ENCODE data around the gene LRRC18. TPM values are rescaled to one million over a fixed set of nuclear protein-coding genes. Genes with fewer than 3 reads are reported as not detected.

LRRC18 gene
- total and polyA plus RNA-seq, 9 donors: 0.09 to 0.24 (median 0.18) TPM; not detected in 2

DNA sequence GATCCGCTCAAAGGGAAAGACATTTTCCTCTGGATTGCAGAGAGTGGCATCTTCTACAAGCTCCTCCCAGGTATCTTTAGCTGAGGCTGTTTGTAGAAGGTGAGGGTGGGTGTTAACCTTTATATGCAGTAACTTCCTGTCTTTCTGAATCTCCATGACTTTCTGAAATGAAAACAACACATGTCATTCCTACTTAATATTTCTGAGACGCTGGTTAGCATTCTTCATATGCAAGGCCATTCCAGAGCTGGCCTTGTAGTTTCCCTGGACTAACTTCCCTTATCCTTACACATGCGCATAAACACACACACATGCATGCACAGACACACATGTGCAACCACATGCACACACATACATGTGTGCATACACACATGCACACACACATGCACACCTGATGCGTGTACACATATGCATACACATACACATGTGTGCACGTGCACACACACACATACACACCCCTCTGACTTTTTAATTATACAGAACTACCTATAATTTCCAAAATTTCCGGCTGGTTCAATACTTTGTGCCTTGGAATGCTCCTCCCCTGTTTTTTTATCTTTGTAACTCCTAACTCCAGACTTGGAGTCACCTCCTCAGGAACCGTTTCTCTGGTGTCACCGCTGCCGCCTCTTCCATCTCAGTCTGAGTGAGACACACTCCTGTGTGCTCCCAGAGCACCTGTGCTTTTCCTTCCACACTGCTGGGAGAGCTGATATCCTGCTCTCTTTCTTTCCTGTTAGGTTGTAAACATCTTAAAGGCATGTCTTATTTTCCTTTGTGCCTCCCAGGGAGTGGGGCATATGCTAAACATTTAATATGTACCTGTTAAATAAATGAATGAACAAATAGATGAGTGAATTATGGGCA is 55.2 kb downstream of the LRRC18 start:
- WGBS (ENCODE audit: insufficient coverage): 82% methylated on average over 5 of the region's 9 CpGs
- Histone ChIP-seq H3K4me3 (ENCODE audit: low read length) (no peak overlapping the region), H3K27me3 (ENCODE audit: control insufficient read depth, insufficient read depth, low read length) (peaks cover 2% of the 10 kb centered on the region), H3K27ac (ENCODE audit: low read length) (no peak overlapping the region), H3K4me1 (ENCODE audit: control insufficient read depth, insufficient read depth, low read length) (no peaks in the 10 kb centered on the region), H3K36me3 (ENCODE audit: control insufficient read depth, insufficient read depth, low read length) (no peaks in the 10 kb centered on the region), H3K9me3 (replicated peaks; ENCODE audit: control insufficient read depth, low read depth, low read length) (no peaks in the 10 kb centered on the region)
- DNase-seq: no peak

DNA sequence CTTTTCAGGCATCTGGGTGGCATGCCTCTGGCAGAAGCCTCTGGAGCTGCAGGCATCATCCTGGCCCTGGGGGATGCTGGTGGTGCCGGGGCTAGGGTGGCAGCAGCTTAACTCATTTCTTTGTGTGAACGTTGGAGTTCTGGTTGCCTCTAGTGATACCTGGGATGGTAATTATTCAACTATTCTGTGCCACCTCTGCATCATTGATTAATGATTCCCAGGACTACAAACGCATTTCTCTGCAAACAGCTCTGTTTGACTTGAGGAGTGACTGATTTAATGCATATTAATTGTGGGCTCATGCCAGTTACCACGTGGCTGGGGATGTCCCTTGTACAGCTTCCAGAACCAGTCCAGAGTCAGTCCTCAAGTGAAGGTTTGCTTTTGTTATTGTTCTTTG is 55.9 kb downstream of the LRRC18 start:
- no CpG with 5 or more reads among the region's 4 CpGs for WGBS (ENCODE audit: insufficient coverage)
- no peaks in the 10 kb centered on the region for H3K9me3 ChIP-seq (replicated peaks; ENCODE audit: control insufficient read depth, low read depth, low read length)
- H3K36me3 ChIP-seq (ENCODE audit: control insufficient read depth, insufficient read depth, low read length): no peaks in the 10 kb centered on the region
- H3K27me3 ChIP-seq (ENCODE audit: control insufficient read depth, insufficient read depth, low read length): peaks cover 2% of the 10 kb centered on the region
- no peak overlapping the region for H3K27ac ChIP-seq (ENCODE audit: low read length)
- DNase-seq: no peak
- H3K4me1 ChIP-seq (ENCODE audit: control insufficient read depth, insufficient read depth, low read length): no peaks in the 10 kb centered on the region
- H3K4me3 ChIP-seq (ENCODE audit: low read length): no peak overlapping the region

DNA sequence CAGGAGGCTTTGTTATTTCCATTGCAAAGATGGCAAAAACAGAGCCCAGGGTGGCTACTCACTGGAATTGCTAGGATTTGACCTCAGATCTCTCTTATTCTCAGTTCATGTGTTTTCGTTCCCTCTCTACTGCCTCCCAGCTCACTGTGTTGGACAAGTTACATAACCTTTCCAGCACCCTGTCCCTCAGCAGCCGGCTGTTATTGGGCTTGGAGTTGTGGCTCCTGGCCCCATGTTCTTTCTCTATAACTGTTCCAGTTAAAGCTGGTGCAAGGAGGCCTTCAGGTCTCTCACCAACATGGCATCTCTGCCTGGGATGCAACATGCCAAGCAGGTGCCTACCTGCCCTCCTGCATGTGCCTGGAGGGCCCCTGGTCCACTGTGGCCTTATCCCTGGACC is 56.8 kb downstream of the LRRC18 start:
- Histone ChIP-seq H3K27ac (ENCODE audit: low read length) (no peak overlapping the region), H3K4me1 (ENCODE audit: control insufficient read depth, insufficient read depth, low read length) (no peaks in the 10 kb centered on the region), H3K36me3 (ENCODE audit: control insufficient read depth, insufficient read depth, low read length) (no peaks in the 10 kb centered on the region), H3K4me3 (ENCODE audit: low read length) (no peak overlapping the region), H3K9me3 (replicated peaks; ENCODE audit: control insufficient read depth, low read depth, low read length) (no peaks in the 10 kb centered on the region), H3K27me3 (ENCODE audit: control insufficient read depth, insufficient read depth, low read length) (peaks cover 2% of the 10 kb centered on the region)
- no peak for DNase-seq
- 100% methylated on average over 1 of the region's 2 CpGs for WGBS (ENCODE audit: insufficient coverage)

- H3K4me3 ChIP-seq (ENCODE audit: low read length): no peak overlapping the region
- no CpG with 5 or more reads among the region's 1 CpG for WGBS (ENCODE audit: insufficient coverage)
- H3K36me3 ChIP-seq (ENCODE audit: control insufficient read depth, insufficient read depth, low read length): no peaks in the 10 kb centered on the region
- no peaks in the 10 kb centered on the region for H3K9me3 ChIP-seq (replicated peaks; ENCODE audit: control insufficient read depth, low read depth, low read length)
- no peak overlapping the region for H3K27ac ChIP-seq (ENCODE audit: low read length)
- H3K27me3 ChIP-seq (ENCODE audit: control insufficient read depth, insufficient read depth, low read length): peaks cover 2% of the 10 kb centered on the region
- no peak for DNase-seq
- no peaks in the 10 kb centered on the region for H3K4me1 ChIP-seq (ENCODE audit: control insufficient read depth, insufficient read depth, low read length)
Observed at GRCh38 chr10:48881937-48882336, 57.7 kb downstream of the LRRC18 start.

- H3K4me1 ChIP-seq (ENCODE audit: control insufficient read depth, insufficient read depth, low read length): no peaks in the 10 kb centered on the region
- 61% methylated on average over 11 of the region's 11 CpGs for WGBS (ENCODE audit: insufficient coverage)
Observed at GRCh38 chr10:48880016-48880705, 59.5 kb downstream of the LRRC18 start.

GRCh38 chr10:48879451-48879850 is 60.2 kb downstream of the LRRC18 start:
- Histone ChIP-seq H3K9me3 (replicated peaks; ENCODE audit: control insufficient read depth, low read depth, low read length) (no peaks in the 10 kb centered on the region), H3K4me3 (ENCODE audit: low read length) (no peak overlapping the region), H3K27ac (ENCODE audit: low read length) (no peak overlapping the region), H3K36me3 (ENCODE audit: control insufficient read depth, insufficient read depth, low read length) (no peaks in the 10 kb centered on the region), H3K27me3 (ENCODE audit: control insufficient read depth, insufficient read depth, low read length) (peaks cover 2% of the 10 kb centered on the region), H3K4me1 (ENCODE audit: control insufficient read depth, insufficient read depth, low read length) (no peaks in the 10 kb centered on the region)
- 40% methylated on average over 4 of the region's 5 CpGs for WGBS (ENCODE audit: insufficient coverage)
- no peak for DNase-seq

More at GRCh38 chr10:48880016-48880705, 59.5 kb downstream of the LRRC18 start:
- peaks cover 2% of the 10 kb centered on the region for H3K27me3 ChIP-seq (ENCODE audit: control insufficient read depth, insufficient read depth, low read length)
- DNase-seq: no peak
- H3K27ac ChIP-seq (ENCODE audit: low read length): no peak overlapping the region
- no peaks in the 10 kb centered on the region for H3K9me3 ChIP-seq (replicated peaks; ENCODE audit: control insufficient read depth, low read depth, low read length)
- no peak overlapping the region for H3K4me3 ChIP-seq (ENCODE audit: low read length)
- H3K36me3 ChIP-seq (ENCODE audit: control insufficient read depth, insufficient read depth, low read length): no peaks in the 10 kb centered on the region

DNA sequence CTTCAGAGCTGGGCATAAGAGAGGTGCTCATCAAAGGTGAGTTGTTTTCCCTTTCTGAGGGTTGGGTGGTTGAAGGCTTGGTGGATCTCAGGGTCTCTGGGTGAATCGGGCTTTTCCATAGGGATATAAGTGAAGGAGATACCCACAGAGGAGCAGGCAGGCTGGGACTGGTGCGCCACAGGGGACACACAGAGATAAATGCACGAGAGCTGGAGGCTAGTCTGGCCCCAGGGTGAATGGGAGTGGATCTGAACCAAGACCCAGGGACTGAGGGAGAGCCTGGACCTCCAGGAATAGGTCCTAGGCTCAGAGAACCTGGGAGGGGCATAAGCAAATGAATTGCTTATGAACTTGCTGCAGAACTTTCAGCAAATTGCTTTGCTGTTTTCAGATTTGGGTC is 61.5 kb downstream of the LRRC18 start:
- 96% methylated on average over 3 of the region's 3 CpGs for WGBS (ENCODE audit: insufficient coverage)
- Histone ChIP-seq H3K4me1 (ENCODE audit: control insufficient read depth, insufficient read depth, low read length) (no peaks in the 10 kb centered on the region), H3K27me3 (ENCODE audit: control insufficient read depth, insufficient read depth, low read length) (peaks cover 2% of the 10 kb centered on the region), H3K27ac (ENCODE audit: low read length) (no peak overlapping the region), H3K4me3 (ENCODE audit: low read length) (no peak overlapping the region), H3K9me3 (replicated peaks; ENCODE audit: control insufficient read depth, low read depth, low read length) (no peaks in the 10 kb centered on the region), H3K36me3 (ENCODE audit: control insufficient read depth, insufficient read depth, low read length) (no peaks in the 10 kb centered on the region)
- DNase-seq: no peak

DNA sequence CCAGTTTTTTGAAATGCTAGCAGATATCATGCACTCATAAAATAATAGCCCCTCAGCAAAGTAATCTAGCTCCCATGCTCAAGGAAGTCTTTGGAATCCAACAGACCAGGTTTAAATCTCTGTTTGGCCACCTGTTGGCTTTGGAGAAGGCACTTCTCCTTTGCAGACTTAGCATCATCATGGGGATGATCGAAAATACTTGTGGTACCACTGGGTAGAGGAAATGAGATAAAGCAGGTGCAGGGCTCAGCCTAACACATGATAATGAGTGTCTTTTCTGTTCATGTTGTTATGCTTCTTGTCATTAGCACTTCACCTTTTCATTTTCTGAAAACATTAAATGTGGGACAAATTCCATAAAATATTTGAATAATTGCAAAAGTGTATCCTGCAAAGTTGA is 67.4 kb downstream of the LRRC18 start:
- Histone ChIP-seq H3K4me3 (ENCODE audit: low read length) (no peak overlapping the region), H3K27ac (ENCODE audit: low read length) (no peak overlapping the region), H3K4me1 (ENCODE audit: control insufficient read depth, insufficient read depth, low read length) (no peaks in the 10 kb centered on the region), H3K27me3 (ENCODE audit: control insufficient read depth, insufficient read depth, low read length) (no peaks in the 10 kb centered on the region), H3K9me3 (replicated peaks; ENCODE audit: control insufficient read depth, low read depth, low read length) (no peaks in the 10 kb centered on the region), H3K36me3 (ENCODE audit: control insufficient read depth, insufficient read depth, low read length) (no peaks in the 10 kb centered on the region)
- no CpG with 5 or more reads among the region's 1 CpG for WGBS (ENCODE audit: insufficient coverage)
- DNase-seq: no peak

Data from muscle of leg (tissue), 11 donors.